HEK293 (cell line): ENCODE measurements around the gene MTHFD1L.

Experiments
- CTCF ChIA-PET: fragments of 350-600 bp; formaldehyde crosslinking; extraction: SDS; loops from one replicate; lab custom pipeline; 2021; ENCODE audit warnings: antibody characterized with exemption; lab: Yijun Ruan, JAX
- POLR2A ChIA-PET: fragments of 300-600 bp; formaldehyde crosslinking; extraction: SDS; loops from one replicate; lab custom pipeline; 2020; ENCODE audit warnings: antibody characterized with exemption, inconsistent platforms; lab: Yijun Ruan, JAX
- H3K27ac ChIP-seq: fragments of 200-500 bp; sonication (Bioruptor generic); 2 replicates; pipeline ENCODE4 v1.5.1; 2014; ENCODE audit warnings: low read depth, low read length, control low read depth, inconsistent platforms; ENCODE audit errors: extremely low read depth
- H3K36me3 ChIP-seq, 2 experiments: fragments of 200-500 bp in 1 of 2; sonication (Bioruptor generic) in 1 of 2; 1 replicate in 1 of 2; 2 replicates in 1 of 2; pipeline ENCODE4 v1.5.1; 2014 to 2017; ENCODE audit warnings: inconsistent platforms in 2 of 2, low read length in 2 of 2; ENCODE audit not compliant: control insufficient read depth in 2 of 2, insufficient read depth in 1 of 2
- H3K4me1 ChIP-seq: fragments of 200-500 bp; sonication (Bioruptor generic); 2 replicates; pipeline ENCODE4 v1.5.1; 2014; ENCODE audit warnings: mild to moderate bottlenecking, low read length, inconsistent platforms; ENCODE audit not compliant: control insufficient read depth, insufficient read depth
- H3K4me3 ChIP-seq: 2 replicates; pipeline ENCODE4 v1.5.1; 2011; ENCODE audit warnings: low read depth, mild to moderate bottlenecking, control low read depth, low read length, moderate library complexity
- H3K9me3 ChIP-seq: fragments of 200-500 bp; sonication (Bioruptor generic); 2 replicates; pipeline ENCODE4 v1.5.1; 2014; ENCODE audit warnings: low read depth, low read length, inconsistent platforms; ENCODE audit not compliant: control insufficient read depth, insufficient read depth
- BCL6B ChIP-seq: fragments of 450-650 bp; formaldehyde crosslinking; IDR thresholded peaks from 2 replicates; pipeline ENCODE4 v1.5.1; 2017; ENCODE audit warnings: missing biosample characterization, missing genetic modification characterization
- KLF17 ChIP-seq: fragments of 450-650 bp; formaldehyde crosslinking; IDR thresholded peaks from 2 replicates; pipeline ENCODE4 v1.5.1; 2016; ENCODE audit warnings: missing biosample characterization, missing genetic modification characterization
- PRDM10 ChIP-seq: fragments of 450-650 bp; formaldehyde crosslinking; IDR thresholded peaks from 2 replicates; pipeline ENCODE4 v1.5.1; 2016; ENCODE audit warnings: missing biosample characterization, missing genetic modification characterization
- ZNF16 ChIP-seq: fragments of 450-650 bp; formaldehyde crosslinking; IDR thresholded peaks from 2 replicates; pipeline ENCODE4 v1.5.1; 2016; ENCODE audit warnings: low read depth, missing biosample characterization, missing genetic modification characterization
- ZNF19 ChIP-seq: fragments of 450-650 bp; formaldehyde crosslinking; IDR thresholded peaks from 2 replicates; pipeline ENCODE4; 2016; ENCODE audit warnings: missing biosample characterization, missing genetic modification characterization, low read depth
- ZNF2 ChIP-seq: fragments of 450-650 bp; formaldehyde crosslinking; IDR thresholded peaks from 2 replicates; pipeline ENCODE4 v1.5.1; 2016; ENCODE audit warnings: missing biosample characterization, missing genetic modification characterization
- ZNF292 ChIP-seq: fragments of 450-650 bp; formaldehyde crosslinking; IDR thresholded peaks from 2 replicates; pipeline ENCODE4 v1.5.1; 2016; ENCODE audit warnings: low read depth, missing biosample characterization, missing genetic modification characterization, borderline replicate concordance
- ZNF354C ChIP-seq: fragments of 450-650 bp; formaldehyde crosslinking; IDR thresholded peaks from 2 replicates; pipeline ENCODE4 v1.5.1; 2016; ENCODE audit warnings: missing biosample characterization, missing genetic modification characterization, low read depth, borderline replicate concordance
- ZNF416 ChIP-seq: fragments of 450-650 bp; formaldehyde crosslinking; IDR thresholded peaks from 2 replicates; pipeline ENCODE4 v1.5.1; 2016; ENCODE audit warnings: missing biosample characterization, missing genetic modification characterization
- ZNF530 ChIP-seq: fragments of 450-650 bp; formaldehyde crosslinking; IDR thresholded peaks from 2 replicates; pipeline ENCODE4 v1.5.1; 2016; ENCODE audit warnings: low read depth, missing biosample characterization, missing genetic modification characterization
- ZNF596 ChIP-seq: fragments of 450-650 bp; IDR thresholded peaks from 2 replicates; pipeline ENCODE4 v1.5.0; 2018; ENCODE audit warnings: missing biosample characterization, mild to moderate bottlenecking, missing genetic modification characterization, moderate library complexity
- ZNF626 ChIP-seq: fragments of 450-650 bp; sonication (Bioruptor Pico); formaldehyde crosslinking; IDR thresholded peaks from 2 replicates; pipeline ENCODE4 v1.5.1; 2018; ENCODE audit warnings: missing biosample characterization, missing genetic modification characterization, inconsistent platforms
- ZNF76 ChIP-seq: fragments of 450-650 bp; formaldehyde crosslinking; IDR thresholded peaks from 2 replicates; pipeline ENCODE4; 2016; ENCODE audit warnings: low read depth, missing biosample characterization, missing genetic modification characterization, borderline replicate concordance
- ZNF837 ChIP-seq: fragments of 450-650 bp; formaldehyde crosslinking; IDR thresholded peaks from 2 replicates; pipeline ENCODE4 v1.5.1; 2016; ENCODE audit warnings: missing biosample characterization, missing genetic modification characterization
- ZSCAN18 ChIP-seq: fragments of 450-650 bp; formaldehyde crosslinking; IDR thresholded peaks from 2 replicates; pipeline ENCODE4 v1.5.1; 2016; ENCODE audit warnings: missing biosample characterization, missing genetic modification characterization

MTHFD1L gene

GRCh38 chr6:151036869-151037680 is 171.6 kb downstream of the MTHFD1L start:
- no peak overlapping the region for H3K4me3 ChIP-seq
- ChIA-PET POLR2A (no interaction called here), CTCF (interaction anchor here (0.6 to 2.3 kb wide), 3 partner anchors 9 to 301 kb away, joined by 3 to 7 read pairs (median 3); no protein-coding TSS in a partner anchor)
- H3K9me3 ChIP-seq: no peaks in the 10 kb centered on the region
- no peaks in the 10 kb centered on the region for H3K4me1 ChIP-seq
- H3K36me3 ChIP-seq: peaks cover 0 to 25% of the 10 kb centered on the region in 2 experiments; a peak in 2 of 3 replicates
- TF ChIP-seq ZNF416: no peak
- no peak for TF ChIP-seq ZSCAN18 (tag by site-specific recombination)
- TF ChIP-seq ZNF2 (tag by site-specific recombination): no peak
- no peak for TF ChIP-seq ZNF292
- no peak for TF ChIP-seq ZNF76 (tag by site-specific recombination)
- no peak for TF ChIP-seq ZNF837 (tag by site-specific recombination)
- TF ChIP-seq, all 188 proteins: peak for 0
- H3K27ac ChIP-seq: no peak overlapping the region

GRCh38 chr6:151038616-151039015 is 173.1 kb downstream of the MTHFD1L start:
- no peak for TF ChIP-seq ZNF626
- no peak for TF ChIP-seq ZNF530
- TF ChIP-seq PRDM10 (tag by site-specific recombination): no peak
- TF ChIP-seq BCL6B (tag by site-specific recombination): no peak
- TF ChIP-seq ZNF16: no peak
- no peak for TF ChIP-seq ZNF354C (tag by site-specific recombination)
- no peak for TF ChIP-seq KLF17 (tag by site-specific recombination)
- no peak for TF ChIP-seq ZNF596
- no peak for TF ChIP-seq ZNF19 (tag by site-specific recombination)
- CTCF ChIA-PET: interaction anchor here (2.3 kb wide), 1 partner anchor 25 kb away, joined by 7 read pairs; no protein-coding TSS in a partner anchor

More at GRCh38 chr6:151038616-151039015, 173.1 kb downstream of the MTHFD1L start:
- Histone ChIP-seq H3K36me3 (peaks cover 0 to 25% of the 10 kb centered on the region in 2 experiments; a peak in 2 of 3 replicates), H3K4me1 (no peaks in the 10 kb centered on the region), H3K9me3 (no peaks in the 10 kb centered on the region), H3K4me3 (no peak overlapping the region), H3K27ac (no peak overlapping the region)
- POLR2A ChIA-PET: no interaction called here
